ENCODE data around the gene NASP. TPM values are rescaled to one million over a fixed set of nuclear protein-coding genes. Genes with fewer than 3 reads are reported as not detected.

Gene NASP
- total and polyA plus RNA-seq, 2 of the 13 experiments (the other 11 are each of a cell fraction or from before 2014, with no cell fraction given), result 132 to 256 TPM

DNA sequence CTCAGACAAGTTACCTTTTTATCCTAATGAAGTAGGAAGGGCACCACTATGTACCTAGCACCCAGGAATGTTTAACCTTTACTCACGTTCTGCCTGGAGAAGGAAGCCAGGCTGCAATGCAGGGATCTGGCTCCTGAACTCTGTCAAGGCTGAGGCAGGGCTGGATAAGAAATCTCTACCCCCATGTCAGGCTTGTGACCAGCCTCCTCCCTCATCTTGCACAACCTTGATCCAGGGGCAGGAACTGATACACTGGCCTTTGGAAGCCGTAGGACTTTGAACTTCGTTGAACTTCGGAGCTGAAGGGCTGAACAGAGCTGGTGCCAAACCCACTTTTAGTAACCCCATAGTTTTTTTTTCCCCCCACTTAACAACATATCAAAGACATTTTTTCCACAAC is 41.2 kb upstream of the NASP start (continued):
- TF ChIP-seq TCF12 (IDR thresholded peaks at IDR 0.05), result no peak
- TF ChIP-seq TCF12 (CRISPR knock-in tag; IDR thresholded peaks at IDR 0.05), result no peak
- TF ChIP-seq, protein P1, sequence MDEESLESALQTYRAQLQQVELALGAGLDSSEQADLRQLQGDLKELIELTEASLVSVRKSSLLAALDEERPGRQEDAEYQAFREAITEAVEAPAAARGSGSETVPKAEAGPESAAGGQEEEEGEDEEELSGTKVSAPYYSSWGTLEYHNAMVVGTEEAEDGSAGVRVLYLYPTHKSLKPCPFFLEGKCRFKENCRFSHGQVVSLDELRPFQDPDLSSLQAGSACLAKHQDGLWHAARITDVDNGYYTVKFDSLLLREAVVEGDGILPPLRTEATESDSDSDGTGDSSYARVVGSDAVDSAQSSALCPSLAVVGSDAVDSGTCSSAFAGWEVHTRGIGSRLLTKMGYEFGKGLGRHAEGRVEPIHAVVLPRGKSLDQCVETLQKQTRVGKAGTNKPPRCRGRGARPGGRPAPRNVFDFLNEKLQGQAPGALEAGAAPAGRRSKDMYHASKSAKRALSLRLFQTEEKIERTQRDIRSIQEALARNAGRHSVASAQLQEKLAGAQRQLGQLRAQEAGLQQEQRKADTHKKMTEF (CRISPR knock-in tag; IDR thresholded peaks at IDR 0.05), result peak; percentile 65; the same call in 1 of the 2 replicates
- TF ChIP-seq ATRX (CRISPR knock-in tag; IDR thresholded peaks at IDR 0.05; ENCODE audit: borderline replicate concordance), result no peak
- peak; percentile 60 for TF ChIP-seq THAP11 (CRISPR knock-in tag; IDR thresholded peaks at IDR 0.05)
- TF ChIP-seq ZNF354B (CRISPR knock-in tag; IDR thresholded peaks at IDR 0.05), result no peak
- TF ChIP-seq, protein P2, sequence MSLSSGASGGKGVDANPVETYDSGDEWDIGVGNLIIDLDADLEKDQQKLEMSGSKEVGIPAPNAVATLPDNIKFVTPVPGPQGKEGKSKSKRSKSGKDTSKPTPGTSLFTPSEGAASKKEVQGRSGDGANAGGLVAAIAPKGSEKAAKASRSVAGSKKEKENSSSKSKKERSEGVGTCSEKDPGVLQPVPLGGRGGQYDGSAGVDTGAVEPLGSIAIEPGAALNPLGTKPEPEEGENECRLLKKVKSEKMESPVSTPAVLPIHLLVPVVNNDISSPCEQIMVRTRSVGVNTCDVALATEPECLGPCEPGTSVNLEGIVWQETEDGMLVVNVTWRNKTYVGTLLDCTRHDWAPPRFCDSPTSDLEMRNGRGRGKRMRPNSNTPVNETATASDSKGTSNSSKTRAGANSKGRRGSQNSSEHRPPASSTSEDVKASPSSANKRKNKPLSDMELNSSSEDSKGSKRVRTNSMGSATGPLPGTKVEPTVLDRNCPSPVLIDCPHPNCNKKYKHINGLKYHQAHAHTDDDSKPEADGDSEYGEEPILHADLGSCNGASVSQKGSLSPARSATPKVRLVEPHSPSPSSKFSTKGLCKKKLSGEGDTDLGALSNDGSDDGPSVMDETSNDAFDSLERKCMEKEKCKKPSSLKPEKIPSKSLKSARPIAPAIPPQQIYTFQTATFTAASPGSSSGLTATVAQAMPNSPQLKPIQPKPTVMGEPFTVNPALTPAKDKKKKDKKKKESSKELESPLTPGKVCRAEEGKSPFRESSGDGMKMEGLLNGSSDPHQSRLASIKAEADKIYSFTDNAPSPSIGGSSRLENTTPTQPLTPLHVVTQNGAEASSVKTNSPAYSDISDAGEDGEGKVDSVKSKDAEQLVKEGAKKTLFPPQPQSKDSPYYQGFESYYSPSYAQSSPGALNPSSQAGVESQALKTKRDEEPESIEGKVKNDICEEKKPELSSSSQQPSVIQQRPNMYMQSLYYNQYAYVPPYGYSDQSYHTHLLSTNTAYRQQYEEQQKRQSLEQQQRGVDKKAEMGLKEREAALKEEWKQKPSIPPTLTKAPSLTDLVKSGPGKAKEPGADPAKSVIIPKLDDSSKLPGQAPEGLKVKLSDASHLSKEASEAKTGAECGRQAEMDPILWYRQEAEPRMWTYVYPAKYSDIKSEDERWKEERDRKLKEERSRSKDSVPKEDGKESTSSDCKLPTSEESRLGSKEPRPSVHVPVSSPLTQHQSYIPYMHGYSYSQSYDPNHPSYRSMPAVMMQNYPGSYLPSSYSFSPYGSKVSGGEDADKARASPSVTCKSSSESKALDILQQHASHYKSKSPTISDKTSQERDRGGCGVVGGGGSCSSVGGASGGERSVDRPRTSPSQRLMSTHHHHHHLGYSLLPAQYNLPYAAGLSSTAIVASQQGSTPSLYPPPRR (CRISPR knock-in tag; IDR thresholded peaks at IDR 0.05; ENCODE audit: borderline replicate concordance), result peak; percentile 42; the same call in 1 of the 2 replicates
- TF ChIP-seq RAD51 (IDR thresholded peaks at IDR 0.05; ENCODE audit: borderline replicate concordance), result no peak
- no peak for TF ChIP-seq ZNF562 (CRISPR knock-in tag; IDR thresholded peaks at IDR 0.05; ENCODE audit: borderline replicate concordance)
- no peak for TF ChIP-seq NBN (conservative IDR thresholded peaks at IDR 0.05)
- no peak for TF ChIP-seq CAMTA2 (CRISPR knock-in tag; IDR thresholded peaks at IDR 0.05; ENCODE audit: borderline replicate concordance)
- TF ChIP-seq, protein P3, sequence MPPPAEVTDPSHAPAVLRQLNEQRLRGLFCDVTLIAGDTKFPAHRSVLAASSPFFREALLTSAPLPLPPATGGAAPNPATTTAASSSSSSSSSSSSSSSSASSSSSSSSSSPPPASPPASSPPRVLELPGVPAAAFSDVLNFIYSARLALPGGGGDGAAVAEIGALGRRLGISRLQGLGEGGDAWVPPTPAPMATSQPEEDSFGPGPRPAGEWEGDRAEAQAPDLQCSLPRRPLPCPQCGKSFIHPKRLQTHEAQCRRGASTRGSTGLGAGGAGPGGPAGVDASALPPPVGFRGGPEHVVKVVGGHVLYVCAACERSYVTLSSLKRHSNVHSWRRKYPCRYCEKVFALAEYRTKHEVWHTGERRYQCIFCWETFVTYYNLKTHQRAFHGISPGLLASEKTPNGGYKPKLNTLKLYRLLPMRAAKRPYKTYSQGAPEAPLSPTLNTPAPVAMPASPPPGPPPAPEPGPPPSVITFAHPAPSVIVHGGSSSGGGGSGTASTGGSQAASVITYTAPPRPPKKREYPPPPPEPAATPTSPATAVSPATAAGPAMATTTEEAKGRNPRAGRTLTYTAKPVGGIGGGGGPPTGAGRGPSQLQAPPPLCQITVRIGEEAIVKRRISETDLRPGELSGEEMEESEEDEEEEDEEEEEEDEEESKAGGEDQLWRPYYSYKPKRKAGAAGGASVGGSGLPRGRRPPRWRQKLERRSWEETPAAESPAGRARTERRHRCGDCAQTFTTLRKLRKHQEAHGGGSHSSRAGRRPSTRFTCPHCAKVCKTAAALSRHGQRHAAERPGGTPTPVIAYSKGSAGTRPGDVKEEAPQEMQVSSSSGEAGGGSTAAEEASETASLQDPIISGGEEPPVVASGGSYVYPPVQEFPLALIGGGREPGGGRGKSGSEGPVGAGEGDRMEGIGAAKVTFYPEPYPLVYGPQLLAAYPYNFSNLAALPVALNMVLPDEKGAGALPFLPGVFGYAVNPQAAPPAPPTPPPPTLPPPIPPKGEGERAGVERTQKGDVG (CRISPR knock-in tag; IDR thresholded peaks at IDR 0.05; ENCODE audit: borderline replicate concordance), result no peak
- TF ChIP-seq NAIF1 (CRISPR knock-in tag; IDR thresholded peaks at IDR 0.05; ENCODE audit: borderline replicate concordance), result no peak
- TF ChIP-seq MAZ (IDR thresholded peaks at IDR 0.05; ENCODE audit: borderline replicate concordance, low read depth, low read length), result no peak
- peak; percentile 40; the same call in 1 of the 2 replicates for TF ChIP-seq MAZ (CRISPR knock-in tag; IDR thresholded peaks at IDR 0.05; ENCODE audit: low read depth)
- TF ChIP-seq, protein P4, sequence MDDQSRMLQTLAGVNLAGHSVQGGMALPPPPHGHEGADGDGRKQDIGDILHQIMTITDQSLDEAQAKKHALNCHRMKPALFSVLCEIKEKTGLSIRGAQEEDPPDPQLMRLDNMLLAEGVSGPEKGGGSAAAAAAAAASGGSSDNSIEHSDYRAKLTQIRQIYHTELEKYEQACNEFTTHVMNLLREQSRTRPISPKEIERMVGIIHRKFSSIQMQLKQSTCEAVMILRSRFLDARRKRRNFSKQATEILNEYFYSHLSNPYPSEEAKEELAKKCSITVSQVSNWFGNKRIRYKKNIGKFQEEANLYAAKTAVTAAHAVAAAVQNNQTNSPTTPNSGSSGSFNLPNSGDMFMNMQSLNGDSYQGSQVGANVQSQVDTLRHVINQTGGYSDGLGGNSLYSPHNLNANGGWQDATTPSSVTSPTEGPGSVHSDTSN (CRISPR knock-in tag; IDR thresholded peaks at IDR 0.05; ENCODE audit: borderline replicate concordance), result no peak
- TF ChIP-seq SCMH1 (CRISPR knock-in tag; IDR thresholded peaks at IDR 0.05; ENCODE audit: borderline replicate concordance), result no peak

Measured in HepG2 (cell line).